22Rv1 (cell line): Measurements from ENCODE around the gene OTOF.

Source experiments
- CTCF ChIP-seq: fragments of 450-650 bp; IDR thresholded peaks from 2 replicates; pipeline ENCODE4 v1.5.1; 2017; ENCODE audit warnings: mild to moderate bottlenecking
- ZFX ChIP-seq: fragments of 450-650 bp; IDR thresholded peaks from 2 replicates; pipeline ENCODE4 v1.6.1; 2017; ENCODE audit warnings: antibody characterized with exemption, borderline replicate concordance

GRCh38 chr2:26523750-26524149 lies 45.8 kb upstream of the OTOF start:
- no peak for TF ChIP-seq CTCF
- TF ChIP-seq ZFX, result no peak
